Spleen (tissue), 7 donors: ENCODE data around the gene PSME3IP1.

Experiments used
- POLR2A ChIP-seq, 3 donors: fragments of 450-650 bp; IDR thresholded peaks; one replicate each; pipeline ENCODE4 v1.5.1; 2017; ENCODE audit warnings: antibody characterized with exemption in 3 of 3, mild to moderate bottlenecking in 1 of 3
- POLR2AphosphoS5 ChIP-seq, 3 donors: sonication (generic); formaldehyde crosslinking; IDR thresholded peaks; one replicate each; pipeline ENCODE4 v1.5.1; 2017; ENCODE audit warnings: antibody characterized with exemption in 3 of 3
- TF ChIP-seq, protein P1 (sequence below), 11 experiments: fragments of 200-600 bp in 7 of 11; fragments of 450-650 bp in 4 of 11; sonication (generic) in 4 of 11; IDR thresholded peaks in 8 of 11; conservative IDR thresholded peaks in 3 of 11; 1 replicate in 7 of 11; 2 replicates in 4 of 11; pipeline versions ENCODE4 v1.4.0 to v1.8.0; 2016 to 2021; ENCODE audit warnings: antibody characterized with exemption in 11 of 11, inconsistent platforms in 4 of 11, mild to moderate bottlenecking in 1 of 11
- donor health status: DM: no; HTN: no; CAD: no; lungs with moderate emphysema.
- donor health status: DM: no; HTN: no; CAD: no.
- donor health status: DM: no; HTN: no; CAD: no.

DNA sequence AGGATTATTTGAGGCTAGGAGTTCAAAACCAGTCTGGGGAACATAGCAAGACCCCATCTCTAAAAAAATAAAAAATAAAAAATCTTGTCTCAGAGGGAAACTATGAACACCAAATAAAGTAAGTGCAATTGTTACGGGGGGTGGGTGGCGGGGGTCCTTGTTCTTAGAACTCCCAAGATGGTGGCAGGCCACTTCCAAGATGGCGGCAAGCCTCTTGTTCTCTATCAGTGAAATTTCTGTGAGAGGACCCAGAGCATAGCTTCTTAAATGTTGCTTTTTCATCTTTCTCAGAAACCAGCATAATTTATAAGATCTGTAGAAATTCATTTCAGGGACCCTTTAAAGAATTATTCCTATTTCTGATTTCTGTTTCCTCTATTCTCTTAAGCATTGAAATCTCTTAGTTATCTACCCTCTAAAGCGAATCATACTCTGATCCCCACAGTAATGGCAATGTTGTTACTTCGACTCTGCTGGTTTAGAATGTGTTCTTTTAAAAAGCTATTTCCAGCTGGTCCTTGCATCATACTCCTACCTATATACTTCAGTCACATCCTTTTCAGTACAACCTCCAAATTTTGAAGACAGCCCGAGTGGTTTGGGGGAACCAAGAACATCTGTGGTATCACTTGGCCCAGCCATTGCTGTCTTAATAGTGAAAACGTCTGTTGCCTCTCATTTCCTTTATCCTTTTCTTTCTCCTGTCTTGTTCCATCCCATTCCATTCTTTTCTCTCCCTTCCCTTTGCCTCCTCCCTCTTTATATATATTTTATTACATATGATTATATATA, 16.5 kb upstream of the PSME3IP1 start:
- TF ChIP-seq, protein P1, sequence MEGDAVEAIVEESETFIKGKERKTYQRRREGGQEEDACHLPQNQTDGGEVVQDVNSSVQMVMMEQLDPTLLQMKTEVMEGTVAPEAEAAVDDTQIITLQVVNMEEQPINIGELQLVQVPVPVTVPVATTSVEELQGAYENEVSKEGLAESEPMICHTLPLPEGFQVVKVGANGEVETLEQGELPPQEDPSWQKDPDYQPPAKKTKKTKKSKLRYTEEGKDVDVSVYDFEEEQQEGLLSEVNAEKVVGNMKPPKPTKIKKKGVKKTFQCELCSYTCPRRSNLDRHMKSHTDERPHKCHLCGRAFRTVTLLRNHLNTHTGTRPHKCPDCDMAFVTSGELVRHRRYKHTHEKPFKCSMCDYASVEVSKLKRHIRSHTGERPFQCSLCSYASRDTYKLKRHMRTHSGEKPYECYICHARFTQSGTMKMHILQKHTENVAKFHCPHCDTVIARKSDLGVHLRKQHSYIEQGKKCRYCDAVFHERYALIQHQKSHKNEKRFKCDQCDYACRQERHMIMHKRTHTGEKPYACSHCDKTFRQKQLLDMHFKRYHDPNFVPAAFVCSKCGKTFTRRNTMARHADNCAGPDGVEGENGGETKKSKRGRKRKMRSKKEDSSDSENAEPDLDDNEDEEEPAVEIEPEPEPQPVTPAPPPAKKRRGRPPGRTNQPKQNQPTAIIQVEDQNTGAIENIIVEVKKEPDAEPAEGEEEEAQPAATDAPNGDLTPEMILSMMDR (IDR thresholded peaks at IDR 0.05 in 8 of 11, conservative IDR thresholded peaks at IDR 0.05 in 3 of 11), result no peak
- TF ChIP-seq POLR2A (IDR thresholded peaks at IDR 0.05), result no peak
- TF ChIP-seq POLR2AphosphoS5 (IDR thresholded peaks at IDR 0.05), result no peak
